ENCODE data around the gene HTR3E. TPM values are rescaled to one million over a fixed set of nuclear protein-coding genes. Genes with fewer than 3 reads are reported as not detected.

The HTR3E gene
- total RNA-seq, 1 donor, result not detected

DNA sequence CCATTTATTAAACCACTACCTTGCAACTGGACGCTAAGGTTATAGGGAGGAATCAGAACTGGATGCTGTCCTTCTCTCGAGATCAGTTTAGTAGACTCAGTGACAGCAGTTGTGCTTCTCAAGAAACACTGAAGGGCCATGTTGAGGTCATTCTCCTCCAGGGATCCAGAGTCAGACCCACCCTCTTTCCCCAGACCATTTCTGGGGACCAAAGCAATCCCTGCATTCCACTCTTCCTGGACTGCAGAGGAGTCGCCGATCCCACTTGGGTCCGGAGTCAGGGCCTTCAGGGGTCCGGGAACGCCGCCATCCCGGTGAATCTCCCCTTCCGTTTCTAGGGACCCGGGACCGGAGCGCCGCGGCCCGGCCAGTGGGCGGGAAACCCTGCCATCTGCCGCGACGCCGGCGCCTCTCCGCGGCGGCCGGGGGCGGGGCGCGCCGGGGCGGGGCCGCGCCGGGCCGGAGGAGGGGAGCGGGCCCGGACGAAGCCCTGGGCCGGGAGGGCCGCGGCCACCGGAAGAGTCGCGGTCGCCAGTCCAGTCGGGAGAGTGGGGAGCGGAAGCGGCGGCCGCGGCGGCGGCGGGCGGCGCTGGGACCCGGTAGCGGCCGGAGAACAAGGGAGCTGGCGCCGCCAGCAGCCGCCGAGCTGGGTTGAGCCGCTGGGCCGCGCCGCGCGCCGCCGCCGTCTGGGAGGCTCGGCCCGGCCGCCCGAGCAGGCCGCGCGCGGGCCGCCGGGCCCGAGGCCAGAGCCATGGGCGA, 58.2 kb downstream of the HTR3E start, which contains the start of gene DVL3:
Gene DVL3, plus strand, starts transcription at position 493 of the 759 bp plus-strand sequence. Its CDS starts 259 bp downstream, at position 752.
- no peaks in the 10 kb centered on the region for H3K9me3 ChIP-seq (ENCODE audit: low read depth, low read length)
- H4K20me1 ChIP-seq (ENCODE audit: insufficient read depth, low read length), result peaks cover 17% of the 10 kb centered on the region
- peak within 1 kb of the TSS; percentile 73 for H3K27ac ChIP-seq (ENCODE audit: low read depth, low read length)
- TF ChIP-seq, protein P1, sequence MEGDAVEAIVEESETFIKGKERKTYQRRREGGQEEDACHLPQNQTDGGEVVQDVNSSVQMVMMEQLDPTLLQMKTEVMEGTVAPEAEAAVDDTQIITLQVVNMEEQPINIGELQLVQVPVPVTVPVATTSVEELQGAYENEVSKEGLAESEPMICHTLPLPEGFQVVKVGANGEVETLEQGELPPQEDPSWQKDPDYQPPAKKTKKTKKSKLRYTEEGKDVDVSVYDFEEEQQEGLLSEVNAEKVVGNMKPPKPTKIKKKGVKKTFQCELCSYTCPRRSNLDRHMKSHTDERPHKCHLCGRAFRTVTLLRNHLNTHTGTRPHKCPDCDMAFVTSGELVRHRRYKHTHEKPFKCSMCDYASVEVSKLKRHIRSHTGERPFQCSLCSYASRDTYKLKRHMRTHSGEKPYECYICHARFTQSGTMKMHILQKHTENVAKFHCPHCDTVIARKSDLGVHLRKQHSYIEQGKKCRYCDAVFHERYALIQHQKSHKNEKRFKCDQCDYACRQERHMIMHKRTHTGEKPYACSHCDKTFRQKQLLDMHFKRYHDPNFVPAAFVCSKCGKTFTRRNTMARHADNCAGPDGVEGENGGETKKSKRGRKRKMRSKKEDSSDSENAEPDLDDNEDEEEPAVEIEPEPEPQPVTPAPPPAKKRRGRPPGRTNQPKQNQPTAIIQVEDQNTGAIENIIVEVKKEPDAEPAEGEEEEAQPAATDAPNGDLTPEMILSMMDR (IDR thresholded peaks at IDR 0.05; ENCODE audit: extremely low read depth, low read depth, low read length), result no peak
- H2AFZ ChIP-seq (ENCODE audit: low read length), result peak within 1 kb of the TSS; percentile 85
- DNase-seq (ENCODE audit: insufficient read length, low spot score, missing footprints), result peak; percentile 98
- H3K4me1 ChIP-seq (ENCODE audit: insufficient read depth, low read length), result peaks cover 32% of the 10 kb centered on the region
- peaks cover 44% of the 10 kb centered on the region for H3K79me2 ChIP-seq (ENCODE audit: insufficient read depth, low read length)
- H3K27me3 ChIP-seq (ENCODE audit: insufficient read depth, low read length), result no peaks in the 10 kb centered on the region
- peaks cover 3% of the 10 kb centered on the region for H3K36me3 ChIP-seq (ENCODE audit: insufficient read depth, low read length)
- peak within 1 kb of the TSS; percentile 92 for H3K4me2 ChIP-seq (ENCODE audit: insufficient read depth, low read length)
- H3K4me3 ChIP-seq (ENCODE audit: insufficient read depth, low read length), result peak within 1 kb of the TSS; percentile 98

DNA sequence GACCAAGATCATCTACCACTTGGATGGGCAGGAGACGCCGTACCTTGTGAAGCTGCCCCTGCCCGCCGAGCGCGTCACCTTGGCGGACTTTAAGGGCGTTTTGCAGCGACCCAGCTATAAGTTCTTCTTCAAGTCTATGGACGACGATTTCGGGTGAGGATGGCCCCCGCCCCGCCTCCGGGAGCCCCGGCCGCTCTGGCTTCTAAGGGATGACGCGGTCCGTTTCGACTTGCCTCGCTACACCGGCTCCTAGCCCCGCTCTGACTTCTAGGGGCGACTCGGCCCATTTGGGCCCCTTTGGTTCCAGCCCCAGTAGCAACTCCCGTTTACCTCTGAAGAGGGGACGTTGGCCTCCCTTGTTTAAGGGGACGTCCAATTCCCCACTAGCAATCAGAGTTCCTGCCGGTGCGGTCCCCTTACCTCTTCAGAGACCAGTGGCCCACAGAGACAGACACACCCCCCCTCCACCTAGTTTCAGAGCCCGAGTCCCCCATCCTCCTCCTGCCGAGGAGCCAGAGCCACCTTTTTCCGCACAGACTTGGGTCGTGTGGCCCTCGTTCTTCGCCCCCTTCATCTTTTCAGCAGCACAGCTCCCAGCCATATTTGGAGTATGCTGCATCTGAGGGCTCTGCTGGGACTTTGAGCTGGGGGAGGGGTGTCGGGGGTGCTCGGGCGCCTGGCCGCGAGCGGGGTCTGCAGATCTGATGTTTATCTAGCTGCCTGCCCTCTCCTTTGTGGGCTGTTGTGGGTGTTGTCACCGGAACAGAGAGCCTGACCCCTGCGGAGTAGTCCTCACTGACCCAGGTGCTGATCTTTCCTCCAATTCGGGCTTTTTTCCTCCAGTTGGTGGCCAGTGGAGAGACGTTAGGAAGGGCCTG, 59.0 kb downstream of the HTR3E start:
- TF ChIP-seq, protein P1 (IDR thresholded peaks at IDR 0.05; ENCODE audit: extremely low read depth, low read depth, low read length), result no peak
- H3K4me2 ChIP-seq (ENCODE audit: insufficient read depth, low read length), result peak overlapping the region; percentile 85
- H3K27ac ChIP-seq (ENCODE audit: low read depth, low read length), result peak overlapping the region; percentile 73
- peaks cover 3% of the 10 kb centered on the region for H3K36me3 ChIP-seq (ENCODE audit: insufficient read depth, low read length)
- H3K4me3 ChIP-seq (ENCODE audit: insufficient read depth, low read length), result peak overlapping the region; percentile 98
- peak overlapping the region; percentile 80 for H2AFZ ChIP-seq (ENCODE audit: low read length)
- peaks cover 52% of the 10 kb centered on the region for H3K79me2 ChIP-seq (ENCODE audit: insufficient read depth, low read length)
- peaks cover 24% of the 10 kb centered on the region for H4K20me1 ChIP-seq (ENCODE audit: insufficient read depth, low read length)
- DNase-seq (ENCODE audit: insufficient read length, low spot score, missing footprints), result peak; percentile 91
- no peaks in the 10 kb centered on the region for H3K9me3 ChIP-seq (ENCODE audit: low read depth, low read length)
- H3K4me1 ChIP-seq (ENCODE audit: insufficient read depth, low read length), result peaks cover 40% of the 10 kb centered on the region
- no peaks in the 10 kb centered on the region for H3K27me3 ChIP-seq (ENCODE audit: insufficient read depth, low read length)

DNA sequence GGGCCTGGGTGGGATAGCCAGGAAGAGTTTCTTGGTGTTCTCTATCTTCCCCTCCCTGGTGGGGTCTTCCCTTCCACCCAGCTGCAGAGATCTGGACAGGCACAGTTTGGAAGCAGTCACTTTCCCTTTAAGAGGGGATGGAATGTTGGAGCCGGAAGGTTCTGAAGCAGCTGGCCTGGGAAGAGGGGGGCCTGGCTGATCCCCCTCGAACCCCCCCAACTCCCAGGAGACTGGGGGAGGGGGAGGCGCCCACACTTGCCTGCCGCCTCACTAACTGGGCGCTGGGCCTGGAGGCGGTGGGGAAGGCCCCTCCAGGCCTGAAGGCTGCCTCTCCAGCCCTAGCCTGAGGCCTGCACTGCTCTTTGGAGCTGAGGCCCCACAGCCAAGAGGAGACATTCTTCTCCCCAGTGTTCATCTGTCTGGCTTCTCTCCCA, 59.7 kb downstream of the HTR3E start:
- peak overlapping the region; percentile 98 for H3K4me3 ChIP-seq (ENCODE audit: insufficient read depth, low read length)
- TF ChIP-seq, protein P1 (IDR thresholded peaks at IDR 0.05; ENCODE audit: extremely low read depth, low read depth, low read length), result no peak

More for the DNA sequence above, 59.7 kb downstream of the HTR3E start:
- peaks cover 57% of the 10 kb centered on the region for H3K79me2 ChIP-seq (ENCODE audit: insufficient read depth, low read length)
- H3K27me3 ChIP-seq (ENCODE audit: insufficient read depth, low read length), result no peaks in the 10 kb centered on the region
- H3K9me3 ChIP-seq (ENCODE audit: low read depth, low read length), result no peaks in the 10 kb centered on the region
- peak; percentile 94 for DNase-seq (ENCODE audit: insufficient read length, low spot score, missing footprints)
- H3K4me2 ChIP-seq (ENCODE audit: insufficient read depth, low read length), result peak overlapping the region; percentile 85
- H2AFZ ChIP-seq (ENCODE audit: low read length), result no peak overlapping the region
- H3K36me3 ChIP-seq (ENCODE audit: insufficient read depth, low read length), result peaks cover 3% of the 10 kb centered on the region
- H3K27ac ChIP-seq (ENCODE audit: low read depth, low read length), result peak overlapping the region; percentile 73
- peaks cover 46% of the 10 kb centered on the region for H3K4me1 ChIP-seq (ENCODE audit: insufficient read depth, low read length)
- H4K20me1 ChIP-seq (ENCODE audit: insufficient read depth, low read length), result peaks cover 26% of the 10 kb centered on the region

Small RNA genes lying within 50 kb of the gene (small RNA-seq; reads per million reads assigned to genes)
- gene RF00019, result not detected

Other genes starting within 250 kb of the HTR3E start
- gene PARL, start 212.2 kb upstream of the HTR3E start, total RNA-seq, result 26.8 and 34.0 TPM in 2 replicates
- gene ABCC5, start 79.2 kb upstream of the HTR3E start, total RNA-seq, result 18.0 and 19.2 TPM in 2 replicates
- not detected in 2 replicates for gene HTR3D, start 65.3 kb upstream of the HTR3E start, total RNA-seq
- gene HTR3C, start 44.0 kb upstream of the HTR3E start, total RNA-seq, result not detected in 2 replicates
- 19.4 and 22.1 TPM in 2 replicates for gene EIF2B5, start 38.3 kb downstream of the HTR3E start, total RNA-seq
- 51.6 and 60.4 TPM in 2 replicates for gene DVL3, start 58.3 kb downstream of the HTR3E start, total RNA-seq
- gene AP2M1, start 77.8 kb downstream of the HTR3E start, total RNA-seq, result 375 and 427 TPM in 2 replicates
- gene ABCF3, start 89.1 kb downstream of the HTR3E start, total RNA-seq, result 44.8 and 46.7 TPM in 2 replicates
- not detected in 2 replicates for gene VWA5B2, start 132.5 kb downstream of the HTR3E start, total RNA-seq
- gene ALG3, start 151.9 kb downstream of the HTR3E start, total RNA-seq, result 26.8 and 28.9 TPM in 2 replicates
- 2.7 and 3.3 TPM in 2 replicates for gene EEF1AKMT4, start 152.6 kb downstream of the HTR3E start, total RNA-seq
- gene CAMK2N2, start 164.5 kb downstream of the HTR3E start, total RNA-seq, result not detected in 2 replicates
- gene ECE2, start 179.0 kb downstream of the HTR3E start, total RNA-seq, result not detected in 2 replicates
- 259 and 301 TPM in 2 replicates for gene PSMD2, start 202.2 kb downstream of the HTR3E start, total RNA-seq
- 215 and 245 TPM in 2 replicates for gene EIF4G1, start 217.5 kb downstream of the HTR3E start, total RNA-seq
- 9.8 and 10.6 TPM in 2 replicates for gene FAM131A, start 240.5 kb downstream of the HTR3E start, total RNA-seq

Measured in osteoblast (primary cell).